Lower leg skin (tissue), 3 donors: Measurements from ENCODE around the gene CBX6.

Experiments
- POLR2A ChIP-seq, 2 donors: fragments of 450-650 bp; IDR thresholded peaks; one replicate each; pipeline ENCODE4 v1.6.1; 2016 to 2017; ENCODE audit warnings: antibody characterized with exemption in 2 of 2, mild to moderate bottlenecking in 1 of 2, moderate library complexity in 1 of 2
- TF ChIP-seq, protein P1 (sequence below), 3 donors: fragments of 450-650 bp; IDR thresholded peaks; one replicate each; pipeline ENCODE4 v1.5.1; 2016; ENCODE audit warnings: antibody characterized with exemption in 3 of 3, mild to moderate bottlenecking in 3 of 3, moderate library complexity in 2 of 3

DNA sequence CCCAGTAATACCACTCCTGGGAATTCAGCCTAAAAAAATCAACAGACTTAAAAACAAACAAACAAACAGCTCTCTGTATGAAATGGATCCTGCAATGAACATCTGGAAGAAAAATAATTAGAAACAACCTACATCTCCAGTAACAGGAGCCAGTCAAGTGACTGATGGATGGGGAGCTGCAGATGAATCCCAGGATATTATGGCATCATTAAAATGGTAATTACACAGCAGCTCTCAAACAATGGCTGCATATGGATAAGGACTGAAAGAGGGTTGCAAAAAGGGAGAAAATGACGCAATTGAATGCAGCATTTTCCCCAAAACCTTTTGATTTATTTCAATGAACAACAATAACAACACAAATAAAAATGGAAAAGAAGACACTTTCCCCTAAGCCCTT lies 32.3 kb downstream of the CBX6 start:
- TF ChIP-seq, protein P1, sequence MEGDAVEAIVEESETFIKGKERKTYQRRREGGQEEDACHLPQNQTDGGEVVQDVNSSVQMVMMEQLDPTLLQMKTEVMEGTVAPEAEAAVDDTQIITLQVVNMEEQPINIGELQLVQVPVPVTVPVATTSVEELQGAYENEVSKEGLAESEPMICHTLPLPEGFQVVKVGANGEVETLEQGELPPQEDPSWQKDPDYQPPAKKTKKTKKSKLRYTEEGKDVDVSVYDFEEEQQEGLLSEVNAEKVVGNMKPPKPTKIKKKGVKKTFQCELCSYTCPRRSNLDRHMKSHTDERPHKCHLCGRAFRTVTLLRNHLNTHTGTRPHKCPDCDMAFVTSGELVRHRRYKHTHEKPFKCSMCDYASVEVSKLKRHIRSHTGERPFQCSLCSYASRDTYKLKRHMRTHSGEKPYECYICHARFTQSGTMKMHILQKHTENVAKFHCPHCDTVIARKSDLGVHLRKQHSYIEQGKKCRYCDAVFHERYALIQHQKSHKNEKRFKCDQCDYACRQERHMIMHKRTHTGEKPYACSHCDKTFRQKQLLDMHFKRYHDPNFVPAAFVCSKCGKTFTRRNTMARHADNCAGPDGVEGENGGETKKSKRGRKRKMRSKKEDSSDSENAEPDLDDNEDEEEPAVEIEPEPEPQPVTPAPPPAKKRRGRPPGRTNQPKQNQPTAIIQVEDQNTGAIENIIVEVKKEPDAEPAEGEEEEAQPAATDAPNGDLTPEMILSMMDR (IDR thresholded peaks at IDR 0.05), result no peak
- no peak for TF ChIP-seq POLR2A (IDR thresholded peaks at IDR 0.05)
